ENCODE results near the gene NFASC. TPM values are rescaled to one million over a fixed set of nuclear protein-coding genes. Genes with fewer than 3 reads are reported as not detected.

Gene NFASC
- total RNA-seq, 2 experiments from 2014 or later, result not detected

DNA sequence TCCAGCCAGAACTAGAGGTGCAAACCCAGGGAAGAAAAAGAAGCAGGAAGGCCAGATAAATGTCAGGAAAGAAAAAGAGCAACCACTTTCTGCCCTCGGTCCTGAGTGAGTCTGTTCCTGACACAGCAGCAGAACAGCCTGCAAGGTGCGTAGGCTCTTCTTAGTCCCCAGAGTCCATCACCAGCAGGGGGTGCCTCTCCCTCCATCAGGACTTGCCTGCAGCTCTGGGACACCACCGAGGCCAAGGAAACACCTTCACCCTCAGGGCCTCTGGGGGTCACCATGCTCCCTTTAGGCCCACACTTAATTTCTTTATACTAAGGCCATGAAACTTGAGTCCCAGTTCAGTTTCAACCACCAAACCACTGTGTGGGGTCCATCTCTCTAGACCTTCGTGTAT is 43.7 kb upstream of the NFASC start:
- peaks cover 23 to 50% of the 10 kb centered on the region in 2 experiments for H3K27me3 ChIP-seq (ENCODE audit: control insufficient read depth in 1 of 2, insufficient read depth in 2 of 2, low read length in 2 of 2)
- Mint-ChIP-seq H3K4me3 (no peak overlapping the region), H3K4me1 (ENCODE audit: low read depth) (peaks cover 7% of the 10 kb centered on the region), H3K36me3 (ENCODE audit: low read depth) (no peaks in the 10 kb centered on the region), H3K9me3 (no peaks in the 10 kb centered on the region), H3K27me3 (peaks cover 71% of the 10 kb centered on the region), H3K27ac (no peak overlapping the region)
- no peak overlapping the region for H3K4me3 ChIP-seq (ENCODE audit: low read length)
- H3K27ac ChIP-seq (ENCODE audit: low read depth in 1 of 2, low read length in 2 of 2), result no peak overlapping the region
- ATAC-seq (ENCODE audit: poor library complexity) (no peak), DNase-seq (no peak)
- TF ChIP-seq, protein P1, sequence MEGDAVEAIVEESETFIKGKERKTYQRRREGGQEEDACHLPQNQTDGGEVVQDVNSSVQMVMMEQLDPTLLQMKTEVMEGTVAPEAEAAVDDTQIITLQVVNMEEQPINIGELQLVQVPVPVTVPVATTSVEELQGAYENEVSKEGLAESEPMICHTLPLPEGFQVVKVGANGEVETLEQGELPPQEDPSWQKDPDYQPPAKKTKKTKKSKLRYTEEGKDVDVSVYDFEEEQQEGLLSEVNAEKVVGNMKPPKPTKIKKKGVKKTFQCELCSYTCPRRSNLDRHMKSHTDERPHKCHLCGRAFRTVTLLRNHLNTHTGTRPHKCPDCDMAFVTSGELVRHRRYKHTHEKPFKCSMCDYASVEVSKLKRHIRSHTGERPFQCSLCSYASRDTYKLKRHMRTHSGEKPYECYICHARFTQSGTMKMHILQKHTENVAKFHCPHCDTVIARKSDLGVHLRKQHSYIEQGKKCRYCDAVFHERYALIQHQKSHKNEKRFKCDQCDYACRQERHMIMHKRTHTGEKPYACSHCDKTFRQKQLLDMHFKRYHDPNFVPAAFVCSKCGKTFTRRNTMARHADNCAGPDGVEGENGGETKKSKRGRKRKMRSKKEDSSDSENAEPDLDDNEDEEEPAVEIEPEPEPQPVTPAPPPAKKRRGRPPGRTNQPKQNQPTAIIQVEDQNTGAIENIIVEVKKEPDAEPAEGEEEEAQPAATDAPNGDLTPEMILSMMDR (IDR thresholded peaks at IDR 0.05), result no peak
- intact Hi-C loops (cut with DNase I, micrococcal nuclease), result no loop called here
- CTCF ChIA-PET, result no interaction called here
- H3K4me1 ChIP-seq (ENCODE audit: insufficient read depth, low read length), result peaks cover 4% of the 10 kb centered on the region
- peaks cover 0 to 4% of the 10 kb centered on the region in 2 experiments for H3K9me3 ChIP-seq (ENCODE audit: control insufficient read depth in 1 of 2, insufficient read depth in 1 of 2, low read length in 2 of 2)
- POLR2A ChIA-PET, result no interaction called here
- H3K36me3 ChIP-seq (ENCODE audit: insufficient read depth, low read length), result no peaks in the 10 kb centered on the region

DNA sequence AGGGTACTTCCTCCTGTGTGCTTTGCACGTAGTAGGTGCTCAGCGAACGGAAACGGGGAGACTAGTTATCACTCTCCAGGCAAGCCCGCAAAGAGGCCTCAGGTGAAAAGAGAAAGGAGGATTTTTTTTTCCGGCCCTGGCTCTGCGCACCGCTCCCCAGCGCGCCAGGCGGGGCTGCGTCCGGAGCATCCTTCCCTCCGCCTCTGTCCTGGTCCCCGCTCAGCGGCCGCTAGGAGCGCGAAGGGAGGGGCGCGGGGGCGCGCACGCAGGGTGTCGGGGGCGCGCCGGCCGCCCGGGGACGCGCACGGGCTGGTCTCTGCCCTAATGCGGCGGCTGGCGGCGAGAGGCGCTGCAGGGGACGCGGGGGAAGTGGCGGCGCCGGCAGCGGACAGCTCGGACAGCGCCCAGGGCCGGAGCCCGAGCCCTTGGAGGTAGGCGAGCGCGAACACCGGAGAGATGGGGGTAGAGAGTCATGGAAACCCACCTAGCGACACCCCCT is 42.3 kb upstream of the NFASC start:
- Histone ChIP-seq H3K36me3 (ENCODE audit: insufficient read depth, low read length) (no peaks in the 10 kb centered on the region), H3K9me3 (ENCODE audit: control insufficient read depth in 1 of 2, insufficient read depth in 1 of 2, low read length in 2 of 2) (peaks cover 0 to 4% of the 10 kb centered on the region in 2 experiments), H3K4me3 (ENCODE audit: low read length) (no peak overlapping the region), H3K27me3 (ENCODE audit: control insufficient read depth in 1 of 2, insufficient read depth in 2 of 2, low read length in 2 of 2) (peaks cover 23 to 50% of the 10 kb centered on the region in 2 experiments), H3K27ac (ENCODE audit: low read depth in 1 of 2, low read length in 2 of 2) (no peak overlapping the region), H3K4me1 (ENCODE audit: insufficient read depth, low read length) (peaks cover 4% of the 10 kb centered on the region)
- ATAC-seq (ENCODE audit: poor library complexity) (no peak), DNase-seq (peak in 7 of 14 experiments; percentile 4 to 52 (median 20))
- no peak overlapping the region for H3K4me3 Mint-ChIP-seq
- no peaks in the 10 kb centered on the region for H3K9me3 Mint-ChIP-seq
- ChIA-PET CTCF (no interaction called here), POLR2A (no interaction called here)
- peaks cover 7% of the 10 kb centered on the region for H3K4me1 Mint-ChIP-seq (ENCODE audit: low read depth)
- TF ChIP-seq, protein P1 (IDR thresholded peaks at IDR 0.05), result no peak
- H3K27me3 Mint-ChIP-seq, result peaks cover 74% of the 10 kb centered on the region
- H3K27ac Mint-ChIP-seq, result no peak overlapping the region
- H3K36me3 Mint-ChIP-seq (ENCODE audit: low read depth), result no peaks in the 10 kb centered on the region
- intact Hi-C loops (cut with DNase I, micrococcal nuclease), result no loop called here

DNA sequence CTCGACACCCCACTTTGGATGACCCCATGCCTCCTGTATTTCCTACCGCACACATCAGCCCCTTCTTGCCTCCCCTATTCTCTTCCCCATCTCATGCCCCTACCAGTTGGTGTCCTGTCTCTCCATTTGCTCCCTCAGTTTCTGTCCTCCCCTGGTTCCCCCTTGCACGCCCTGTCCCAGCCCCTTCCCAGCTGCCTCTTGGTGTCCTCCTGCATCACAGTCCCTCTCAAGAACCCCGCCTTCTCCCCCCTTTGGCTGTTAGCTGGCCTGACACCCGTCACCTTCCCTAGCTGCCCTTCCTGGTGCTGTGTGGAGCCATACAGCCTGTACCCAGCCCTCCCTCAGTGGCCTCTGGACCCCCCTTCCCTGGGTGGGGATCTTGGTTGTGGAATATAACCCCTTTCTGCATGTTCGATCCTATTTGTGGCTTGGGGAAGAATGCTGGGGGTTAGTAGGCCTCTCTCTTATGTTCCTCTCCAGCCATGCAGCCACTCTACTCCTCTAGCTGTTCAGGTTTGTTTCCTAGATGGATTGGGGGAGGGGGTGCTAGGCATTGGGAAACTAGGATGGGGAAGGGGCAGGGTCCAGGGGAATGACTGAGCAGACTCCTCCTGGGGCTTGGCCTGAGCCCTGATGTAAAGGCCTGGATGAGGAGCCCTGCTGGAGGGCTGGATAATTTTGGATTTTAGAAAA is 41.4 kb upstream of the NFASC start:
- H3K27me3 ChIP-seq (ENCODE audit: control insufficient read depth in 1 of 2, insufficient read depth in 2 of 2, low read length in 2 of 2), result peaks cover 24 to 50% of the 10 kb centered on the region in 2 experiments
- POLR2A ChIA-PET, result no interaction called here
- no peaks in the 10 kb centered on the region for H3K36me3 ChIP-seq (ENCODE audit: insufficient read depth, low read length)
- H3K4me3 ChIP-seq (ENCODE audit: low read length), result no peak overlapping the region
- Mint-ChIP-seq H3K36me3 (ENCODE audit: low read depth) (no peaks in the 10 kb centered on the region), H3K27ac (no peak overlapping the region), H3K27me3 (peaks cover 79% of the 10 kb centered on the region), H3K9me3 (no peaks in the 10 kb centered on the region), H3K4me3 (peak overlapping the region; percentile 10), H3K4me1 (ENCODE audit: low read depth) (peaks cover 7% of the 10 kb centered on the region)
- H3K4me1 ChIP-seq (ENCODE audit: insufficient read depth, low read length), result peaks cover 4% of the 10 kb centered on the region
- intact Hi-C loops (cut with DNase I, micrococcal nuclease), result no loop called here
- CTCF ChIA-PET, result no interaction called here
- TF ChIP-seq, protein P1 (IDR thresholded peaks at IDR 0.05), result no peak
- no peak for DNase-seq
- no peak for ATAC-seq (ENCODE audit: poor library complexity)
- no peak overlapping the region for H3K27ac ChIP-seq (ENCODE audit: low read depth in 1 of 2, low read length in 2 of 2)
- peaks cover 0 to 4% of the 10 kb centered on the region in 2 experiments for H3K9me3 ChIP-seq (ENCODE audit: control insufficient read depth in 1 of 2, insufficient read depth in 1 of 2, low read length in 2 of 2)
